Fibroblast of lung (primary cell): ENCODE measurements around the gene DNM1L. TPM values are rescaled to one million over a fixed set of nuclear protein-coding genes. Genes with fewer than 3 reads are reported as not detected.

Source experiments
- DNase-seq, 2 donors: peaks; one replicate each; pipeline versions ENCODE4 v3.0.0 to v3.0.0-alpha.2; 2010; ENCODE audit warnings: low read depth in 2 of 2
- H2AFZ ChIP-seq: 2 replicates; pipeline ENCODE4 v1.5.1; 2012; ENCODE audit warnings: low read length, control low read depth, inconsistent platforms
- H3K27ac ChIP-seq: 2 replicates; pipeline ENCODE4 v1.5.1; 2011; ENCODE audit warnings: low read length, control low read depth; ENCODE audit not compliant: insufficient read depth
- H3K27me3 ChIP-seq: 2 replicates; pipeline ENCODE4 v1.5.1; 2011; ENCODE audit warnings: mild to moderate bottlenecking, low read length; ENCODE audit not compliant: control insufficient read depth, insufficient read depth
- H3K36me3 ChIP-seq: 2 replicates; pipeline ENCODE4 v1.5.1; 2011; ENCODE audit warnings: low read length; ENCODE audit not compliant: control insufficient read depth, insufficient read depth
- H3K4me1 ChIP-seq: 2 replicates; pipeline ENCODE4 v1.5.1; 2011; ENCODE audit warnings: low read length; ENCODE audit not compliant: control insufficient read depth, insufficient read depth; ENCODE audit errors: extremely low read depth
- H3K4me2 ChIP-seq: 2 replicates; pipeline ENCODE4 v1.5.1; 2011; ENCODE audit warnings: low read length, control low read depth; ENCODE audit not compliant: insufficient read depth; ENCODE audit errors: extremely low read depth
- H3K4me3 ChIP-seq, 4 experiments: fragments of 200-600 bp in 1 of 4; sonication (generic) in 1 of 4; replicated peaks in 1 of 4; 2 replicates each; pipeline ENCODE4 v1.5.1; 2011 to 2016; ENCODE audit warnings: low read length in 4 of 4, low read depth in 3 of 4, mild to moderate bottlenecking in 3 of 4, control low read depth in 2 of 4, inconsistent platforms in 1 of 4, mixed read lengths in 1 of 4; ENCODE audit not compliant: insufficient read depth in 1 of 4; ENCODE audit errors: control extremely low read depth in 1 of 4
- H3K79me2 ChIP-seq: 2 replicates; pipeline ENCODE4 v1.5.1; 2012; ENCODE audit warnings: mild to moderate bottlenecking, low read length, inconsistent platforms; ENCODE audit not compliant: control insufficient read depth, insufficient read depth
- H3K9ac ChIP-seq: 2 replicates; pipeline ENCODE4 v1.5.1; 2011; ENCODE audit warnings: mild to moderate bottlenecking, low read length, control low read depth; ENCODE audit not compliant: insufficient read depth
- H3K9me3 ChIP-seq: 2 replicates; pipeline ENCODE4 v1.5.1; 2012; ENCODE audit warnings: low read depth, low read length; ENCODE audit not compliant: control insufficient read depth, insufficient read depth
- H4K20me1 ChIP-seq: 2 replicates; pipeline ENCODE4 v1.5.1; 2011; ENCODE audit warnings: low read length; ENCODE audit not compliant: control insufficient read depth, insufficient read depth; ENCODE audit errors: extremely low read depth
- CTCF ChIP-seq, 2 donors: IDR thresholded peaks in 1 of 2; conservative IDR thresholded peaks in 1 of 2; 1 replicate in 1 of 2; 2 replicates in 1 of 2; pipeline ENCODE4 v1.5.1; 2011 to 2012; ENCODE audit warnings: low read length in 2 of 2, control low read depth in 1 of 2, inconsistent platforms in 1 of 2, low read depth in 1 of 2, mild to moderate bottlenecking in 1 of 2
- EZH2 ChIP-seq: IDR thresholded peaks from 2 replicates; pipeline ENCODE4 v1.5.1; 2012; ENCODE audit warnings: low read length, control low read depth, mild to moderate bottlenecking; ENCODE audit errors: missing control alignments
- polyA plus RNA-seq, 2 donors: library from polyadenylated mRNA; depleted of rRNA in 1 of 2; stranded (reverse) in 1 of 2; unstranded in 1 of 2; fragments of >200 nt; gene quantifications; 2 replicates each; pipeline ENCODE4 v1.2.1, GENCODE V29; 2011 to 2012; ENCODE audit warnings: missing spikeins in 1 of 2
- total RNA-seq: library from RNA; depleted of rRNA; stranded (reverse); fragments of >200 nt; gene quantifications from 2 replicates; pipeline ENCODE4 v1.2.1, GENCODE V29; 2014

DNM1L gene
- total and polyA plus RNA-seq, 2 donors (not counting 1 experiment from before 2014, with no cell fraction given) = 59.6 to 77.9 TPM

GRCh38 chr12:32776258-32776657 lies 97.2 kb downstream of the DNM1L start:
- H3K4me3 ChIP-seq = no peak overlapping the region
- H3K9me3 ChIP-seq = no peaks in the 10 kb centered on the region
- no peaks in the 10 kb centered on the region for H3K27me3 ChIP-seq
- no peaks in the 10 kb centered on the region for H4K20me1 ChIP-seq
- no peak overlapping the region for H3K27ac ChIP-seq
- H3K4me1 ChIP-seq = no peaks in the 10 kb centered on the region
- no peak for DNase-seq
- no peak overlapping the region for H2AFZ ChIP-seq
- no peak overlapping the region for H3K4me2 ChIP-seq
- TF ChIP-seq EZH2 = no peak
- no peak for TF ChIP-seq CTCF (conservative IDR thresholded peaks at IDR 0.05 in 1 of 2, IDR thresholded peaks at IDR 0.05 in 1 of 2; ENCODE audit: low read depth in 1 of 2, low read length in 2 of 2)
- H3K36me3 ChIP-seq = no peaks in the 10 kb centered on the region
- H3K79me2 ChIP-seq = no peaks in the 10 kb centered on the region
- no peak overlapping the region for H3K9ac ChIP-seq

GRCh38 chr12:32777159-32777558 lies 98.1 kb downstream of the DNM1L start:
- Histone ChIP-seq H2AFZ (no peak overlapping the region), H4K20me1 (no peaks in the 10 kb centered on the region), H3K9me3 (no peaks in the 10 kb centered on the region), H3K27me3 (no peaks in the 10 kb centered on the region), H3K4me3 (no peak overlapping the region), H3K79me2 (no peaks in the 10 kb centered on the region), H3K4me1 (no peaks in the 10 kb centered on the region), H3K4me2 (no peak overlapping the region), H3K9ac (no peak overlapping the region), H3K36me3 (no peaks in the 10 kb centered on the region), H3K27ac (no peak overlapping the region)
- TF ChIP-seq CTCF (conservative IDR thresholded peaks at IDR 0.05 in 1 of 2, IDR thresholded peaks at IDR 0.05 in 1 of 2; ENCODE audit: low read depth in 1 of 2, low read length in 2 of 2) (no peak), EZH2 (no peak)
- DNase-seq = no peak

GRCh38 chr12:32777691-32778175 lies 98.6 kb downstream of the DNM1L start:
- no peak for TF ChIP-seq CTCF (conservative IDR thresholded peaks at IDR 0.05 in 1 of 2, IDR thresholded peaks at IDR 0.05 in 1 of 2; ENCODE audit: low read depth in 1 of 2, low read length in 2 of 2)
- no peak for TF ChIP-seq EZH2
- Histone ChIP-seq H3K4me2 (no peak overlapping the region), H3K9me3 (no peaks in the 10 kb centered on the region), H3K4me3 (no peak overlapping the region), H3K36me3 (no peaks in the 10 kb centered on the region), H3K27ac (no peak overlapping the region), H4K20me1 (no peaks in the 10 kb centered on the region), H3K4me1 (no peaks in the 10 kb centered on the region), H3K79me2 (no peaks in the 10 kb centered on the region), H3K9ac (no peak overlapping the region), H2AFZ (no peak overlapping the region), H3K27me3 (no peaks in the 10 kb centered on the region)
- no peak for DNase-seq
